KMS-11 (cell line): ENCODE measurements around the gene NLK.

ENCODE experiments used
- H2AFZ ChIP-seq: fragments of 200-600 bp; sonication (generic); 2 replicates; pipeline ENCODE4 v1.6.1; 2016; ENCODE audit warnings: antibody characterized with exemption, mixed run types, low read depth
- H3K27ac ChIP-seq: fragments of 200-600 bp; sonication (generic); 2 replicates; pipeline ENCODE4 v1.6.1; 2016; ENCODE audit warnings: mild to moderate bottlenecking, mixed run types
- H3K27me3 ChIP-seq: fragments of 200-600 bp; sonication (generic); 2 replicates; pipeline ENCODE4 v1.6.1; 2017; ENCODE audit warnings: mild to moderate bottlenecking, low read depth, mixed run types, moderate library complexity; ENCODE audit not compliant: insufficient read depth
- H3K36me3 ChIP-seq: fragments of 200-600 bp; sonication (generic); 2 replicates; pipeline ENCODE4 v1.6.1; 2017; ENCODE audit warnings: mild to moderate bottlenecking, mixed run types; ENCODE audit not compliant: insufficient read depth
- H3K4me1 ChIP-seq: fragments of 200-600 bp; sonication (generic); 2 replicates; pipeline ENCODE4 v1.6.1; 2016; ENCODE audit warnings: mild to moderate bottlenecking, low read depth, mixed run types; ENCODE audit not compliant: poor library complexity, severe bottlenecking
- H3K4me2 ChIP-seq: fragments of 200-600 bp; sonication (generic); 2 replicates; pipeline ENCODE4 v1.7.0; 2016; ENCODE audit warnings: mild to moderate bottlenecking, mixed run types
- H3K4me3 ChIP-seq: fragments of 200-600 bp; sonication (generic); IDR thresholded peaks from 2 replicates; pipeline ENCODE4 v1.6.1; 2017; ENCODE audit warnings: low read depth, low read length, mixed read lengths; ENCODE audit not compliant: insufficient read depth
- H3K79me2 ChIP-seq: fragments of 200-600 bp; sonication (generic); 2 replicates; pipeline ENCODE4 v1.6.1; 2016; ENCODE audit warnings: low read depth, mixed run types; ENCODE audit not compliant: insufficient read depth
- H3K9ac ChIP-seq: fragments of 200-600 bp; sonication (generic); 2 replicates; pipeline ENCODE4 v1.6.1; 2016; ENCODE audit warnings: mild to moderate bottlenecking, mixed run types
- H4K20me1 ChIP-seq: fragments of 200-600 bp; sonication (generic); 2 replicates; pipeline ENCODE4 v1.6.1; 2016; ENCODE audit warnings: mild to moderate bottlenecking, mixed run types; ENCODE audit not compliant: insufficient read depth
- TF ChIP-seq, protein P1 (sequence below): fragments of 200-600 bp; sonication (generic); conservative IDR thresholded peaks from 2 replicates; pipeline ENCODE4 v1.6.1; 2017; ENCODE audit warnings: low read depth, mild to moderate bottlenecking, antibody characterized with exemption, low read length, moderate library complexity, mixed read lengths

The NLK gene

GRCh38 chr17:28100936-28101335 lies 58.5 kb downstream of the NLK start:
- H3K9ac ChIP-seq: no peak overlapping the region
- no peaks in the 10 kb centered on the region for H3K79me2 ChIP-seq
- no peak overlapping the region for H3K4me3 ChIP-seq
- H3K27ac ChIP-seq: no peak overlapping the region
- H4K20me1 ChIP-seq: no peaks in the 10 kb centered on the region
- no peaks in the 10 kb centered on the region for H3K36me3 ChIP-seq
- TF ChIP-seq, protein P1, sequence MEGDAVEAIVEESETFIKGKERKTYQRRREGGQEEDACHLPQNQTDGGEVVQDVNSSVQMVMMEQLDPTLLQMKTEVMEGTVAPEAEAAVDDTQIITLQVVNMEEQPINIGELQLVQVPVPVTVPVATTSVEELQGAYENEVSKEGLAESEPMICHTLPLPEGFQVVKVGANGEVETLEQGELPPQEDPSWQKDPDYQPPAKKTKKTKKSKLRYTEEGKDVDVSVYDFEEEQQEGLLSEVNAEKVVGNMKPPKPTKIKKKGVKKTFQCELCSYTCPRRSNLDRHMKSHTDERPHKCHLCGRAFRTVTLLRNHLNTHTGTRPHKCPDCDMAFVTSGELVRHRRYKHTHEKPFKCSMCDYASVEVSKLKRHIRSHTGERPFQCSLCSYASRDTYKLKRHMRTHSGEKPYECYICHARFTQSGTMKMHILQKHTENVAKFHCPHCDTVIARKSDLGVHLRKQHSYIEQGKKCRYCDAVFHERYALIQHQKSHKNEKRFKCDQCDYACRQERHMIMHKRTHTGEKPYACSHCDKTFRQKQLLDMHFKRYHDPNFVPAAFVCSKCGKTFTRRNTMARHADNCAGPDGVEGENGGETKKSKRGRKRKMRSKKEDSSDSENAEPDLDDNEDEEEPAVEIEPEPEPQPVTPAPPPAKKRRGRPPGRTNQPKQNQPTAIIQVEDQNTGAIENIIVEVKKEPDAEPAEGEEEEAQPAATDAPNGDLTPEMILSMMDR: no peak
- no peak overlapping the region for H2AFZ ChIP-seq
- no peaks in the 10 kb centered on the region for H3K4me1 ChIP-seq
- no peaks in the 10 kb centered on the region for H3K27me3 ChIP-seq
- no peak overlapping the region for H3K4me2 ChIP-seq

DNA sequence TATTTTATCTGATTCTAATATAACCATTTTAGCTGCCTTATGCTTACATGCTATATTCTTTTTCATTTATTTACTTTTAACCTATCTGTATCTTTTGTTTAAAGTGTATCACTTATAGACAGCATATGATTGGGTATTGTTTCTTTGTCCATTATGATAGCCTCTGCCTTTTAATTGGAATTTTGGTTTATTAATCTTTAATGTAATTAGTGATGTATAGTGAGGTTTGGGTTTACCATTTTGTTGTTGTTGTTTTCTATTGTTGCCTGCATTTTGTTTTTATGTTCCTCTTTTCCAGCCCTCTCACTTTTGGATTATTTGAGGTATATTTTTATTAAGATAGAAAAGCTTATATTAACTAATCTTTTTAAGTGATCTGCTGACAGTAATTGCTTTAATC lies 59.4 kb downstream of the NLK start:
- no peaks in the 10 kb centered on the region for H3K36me3 ChIP-seq
- H3K27me3 ChIP-seq: no peaks in the 10 kb centered on the region
- H3K4me3 ChIP-seq: no peak overlapping the region
- no peak overlapping the region for H3K4me2 ChIP-seq
- H4K20me1 ChIP-seq: no peaks in the 10 kb centered on the region
- H3K79me2 ChIP-seq: no peaks in the 10 kb centered on the region
- TF ChIP-seq, protein P1: no peak
- H2AFZ ChIP-seq: no peak overlapping the region
- no peak overlapping the region for H3K27ac ChIP-seq
- no peak overlapping the region for H3K9ac ChIP-seq
- H3K4me1 ChIP-seq: no peaks in the 10 kb centered on the region

- H3K36me3 ChIP-seq: no peaks in the 10 kb centered on the region
- H3K4me2 ChIP-seq: no peak overlapping the region
- no peaks in the 10 kb centered on the region for H3K4me1 ChIP-seq
- no peak overlapping the region for H3K4me3 ChIP-seq
- H2AFZ ChIP-seq: no peak overlapping the region
- H3K27ac ChIP-seq: no peak overlapping the region
- no peaks in the 10 kb centered on the region for H3K27me3 ChIP-seq
- no peaks in the 10 kb centered on the region for H4K20me1 ChIP-seq
- H3K9ac ChIP-seq: no peak overlapping the region
- TF ChIP-seq, protein P1: no peak
- no peaks in the 10 kb centered on the region; the same call in 1 of the 2 replicates for H3K79me2 ChIP-seq
These were observed 63.0 kb downstream of the NLK start for GRCh38 chr17:28105501-28105900.

- H4K20me1 ChIP-seq: no peaks in the 10 kb centered on the region
- no peaks in the 10 kb centered on the region for H3K27me3 ChIP-seq
- H3K27ac ChIP-seq: no peak overlapping the region
- H3K4me3 ChIP-seq: no peak overlapping the region
- H3K4me1 ChIP-seq: peaks cover 8% of the 10 kb centered on the region
- no peak overlapping the region for H3K4me2 ChIP-seq
- H3K36me3 ChIP-seq: no peaks in the 10 kb centered on the region
- TF ChIP-seq, protein P1: no peak
- H3K79me2 ChIP-seq: no peaks in the 10 kb centered on the region; the same call in 1 of the 2 replicates
- no peak overlapping the region for H2AFZ ChIP-seq
- H3K9ac ChIP-seq: no peak overlapping the region
These were observed 67.7 kb downstream of the NLK start for GRCh38 chr17:28110184-28110583.
